DOHH2 (cell line): ENCODE data around the gene NSDHL.

Source experiments
- H3F3A ChIP-seq: fragments of 200-600 bp; sonication (generic), shearing (Covaris generic); 2 replicates; pipeline ENCODE4 v1.6.0; 2016; ENCODE audit warnings: antibody characterized with exemption, mild to moderate bottlenecking; ENCODE audit not compliant: control insufficient read depth, insufficient read depth
- H3K27ac ChIP-seq: fragments of 200-600 bp; sonication (generic); 2 replicates; pipeline ENCODE4 v1.5.1; 2014; ENCODE audit warnings: low read depth, mild to moderate bottlenecking, low read length, moderate library complexity
- H3K27me3 ChIP-seq: fragments of 200-600 bp; sonication (generic); 2 replicates; pipeline ENCODE4 v1.6.1; 2014; ENCODE audit warnings: mild to moderate bottlenecking, low read length, mixed read lengths; ENCODE audit not compliant: control insufficient read depth
- H3K36me3 ChIP-seq: fragments of 200-600 bp; sonication (generic); 2 replicates; pipeline ENCODE4 v1.6.1; 2014; ENCODE audit warnings: mild to moderate bottlenecking, low read length, moderate library complexity, mixed read lengths; ENCODE audit not compliant: control insufficient read depth
- H3K4me1 ChIP-seq: fragments of 200-600 bp; sonication (generic); 2 replicates; pipeline ENCODE4 v1.6.1; 2014; ENCODE audit warnings: mild to moderate bottlenecking, low read length, mixed read lengths; ENCODE audit not compliant: control insufficient read depth
- H3K4me2 ChIP-seq: fragments of 200-600 bp; sonication (generic); 2 replicates; pipeline ENCODE4 v1.6.0; 2014; ENCODE audit warnings: mild to moderate bottlenecking, low read length, moderate library complexity
- H3K4me3 ChIP-seq: fragments of 200-600 bp; sonication (generic); 2 replicates; pipeline ENCODE4 v1.5.1; 2014; ENCODE audit warnings: mild to moderate bottlenecking, low read length, mixed read lengths
- H3K79me2 ChIP-seq: fragments of 200-600 bp; sonication (generic); 2 replicates; pipeline ENCODE4 v1.6.1; 2014; ENCODE audit warnings: mild to moderate bottlenecking, low read length, mixed read lengths; ENCODE audit not compliant: control insufficient read depth
- H3K9me2 ChIP-seq: fragments of 200-600 bp; sonication (generic); replicated peaks from 2 replicates; pipeline ENCODE4 v1.6.1; 2014; ENCODE audit warnings: mild to moderate bottlenecking, low read length, mixed read lengths; ENCODE audit not compliant: control insufficient read depth
- H3K9me3 ChIP-seq: fragments of 200-600 bp; sonication (generic); 2 replicates; pipeline ENCODE4 v1.6.1; 2014; ENCODE audit warnings: antibody characterized with exemption, low read length, mixed read lengths; ENCODE audit not compliant: control insufficient read depth, insufficient read depth
- H4K20me1 ChIP-seq: fragments of 200-600 bp; sonication (generic); 2 replicates; pipeline ENCODE4 v1.6.0; 2014; ENCODE audit warnings: low read depth, mild to moderate bottlenecking, antibody characterized with exemption, low read length, moderate library complexity; ENCODE audit not compliant: control insufficient read depth, insufficient read depth
- CTCF ChIP-seq: fragments of 200-600 bp; sonication (generic); IDR thresholded peaks from one replicate; pipeline ENCODE4 v1.5.1; 2014; ENCODE audit warnings: antibody characterized with exemption, mild to moderate bottlenecking, low read depth, low read length; ENCODE audit not compliant: poor library complexity, severe bottlenecking
- EZH2phosphoT487 ChIP-seq: fragments of 200-600 bp; sonication (generic); IDR thresholded peaks from 2 replicates; pipeline ENCODE4 v1.6.1; 2017; ENCODE audit warnings: borderline replicate concordance, mild to moderate bottlenecking, antibody characterized with exemption, low read length, moderate library complexity, mixed read lengths

The NSDHL gene

GRCh38 chrX:152897222-152898131 is 66.6 kb downstream of the NSDHL start, which contains the start of gene ZNF185:
TSS of gene ZNF185 (plus strand) at chrX:152898067. CDS start at chrX:152914490, 16,423 bp downstream.
- TF ChIP-seq EZH2phosphoT487 (no peak), CTCF (no peak)
- Histone ChIP-seq H3K4me1 (no peaks in the 10 kb centered on the region), H3K9me3 (no peaks in the 10 kb centered on the region), H3K27me3 (no peaks in the 10 kb centered on the region), H3K4me3 (no peak within 1 kb of the TSS), H3K79me2 (no peaks in the 10 kb centered on the region), H3K9me2 (no peaks in the 10 kb centered on the region), H3K27ac (no peak within 1 kb of the TSS), H3K36me3 (no peaks in the 10 kb centered on the region), H3K4me2 (no peak within 1 kb of the TSS), H4K20me1 (no peaks in the 10 kb centered on the region), H3F3A (no peaks in the 10 kb centered on the region)

- no peak overlapping the region for H3K4me3 ChIP-seq
- H3K79me2 ChIP-seq: no peaks in the 10 kb centered on the region
Observed at GRCh38 chrX:152898442-152898841, 67.6 kb downstream of the NSDHL start.

GRCh38 chrX:152899111-152899873 is 68.4 kb downstream of the NSDHL start:
- TF ChIP-seq EZH2phosphoT487 (no peak), CTCF (no peak)
- Histone ChIP-seq H3K4me3 (no peak overlapping the region), H3K4me2 (no peak overlapping the region), H3K79me2 (no peaks in the 10 kb centered on the region), H4K20me1 (no peaks in the 10 kb centered on the region), H3K27me3 (no peaks in the 10 kb centered on the region), H3K36me3 (no peaks in the 10 kb centered on the region), H3K4me1 (no peaks in the 10 kb centered on the region), H3K27ac (no peak overlapping the region), H3K9me3 (no peaks in the 10 kb centered on the region), H3F3A (no peaks in the 10 kb centered on the region), H3K9me2 (no peaks in the 10 kb centered on the region)

More at GRCh38 chrX:152898442-152898841, 67.6 kb downstream of the NSDHL start:
- no peak for TF ChIP-seq EZH2phosphoT487
- no peak for TF ChIP-seq CTCF
- Histone ChIP-seq H3K4me2 (no peak overlapping the region), H3K36me3 (no peaks in the 10 kb centered on the region), H3K27ac (no peak overlapping the region), H4K20me1 (no peaks in the 10 kb centered on the region), H3K9me3 (no peaks in the 10 kb centered on the region), H3K27me3 (no peaks in the 10 kb centered on the region), H3K9me2 (no peaks in the 10 kb centered on the region), H3F3A (no peaks in the 10 kb centered on the region), H3K4me1 (no peaks in the 10 kb centered on the region)
